HG02885 (cell line): ENCODE measurements around the gene TMTC1.
"Not testable (repeated sequence)": the region's sequence is repeated elsewhere in the genome, so short reads cannot be mapped to it uniquely, and the experiment has no call there.

Experiments used
- ATAC-seq: cut with Tn5 transposase; IDR thresholded peaks from one replicate; pipeline ENCODE4 v1.9.1; 2021; ENCODE audit warnings: mild to moderate bottlenecking; ENCODE audit not compliant: unreplicated experiment, poor library complexity

TMTC1 gene

GRCh38 chr12:29783773-29784666, at the start of gene TMTC1:
Gene TMTC1 (minus strand): TSS chr12:29783942. CDS start chr12:29783751, 191 bp downstream.
- no peak for ATAC-seq

GRCh38 chr12:29831173-29831572, 47.4 kb upstream of the TMTC1 start:
- no peak for ATAC-seq

- no peak for ATAC-seq
These were observed 46.6 kb upstream of the TMTC1 start for GRCh38 chr12:29830391-29830790.

GRCh38 chr12:29818916-29819623, 35.3 kb upstream of the TMTC1 start:
- ATAC-seq: no peak

GRCh38 chr12:29816874-29817725, 33.4 kb upstream of the TMTC1 start:
- no peak for ATAC-seq

GRCh38 chr12:29809616-29810361, 26.0 kb upstream of the TMTC1 start:
- not testable (repeated sequence) for ATAC-seq

- ATAC-seq: no peak
These were observed 23.4 kb upstream of the TMTC1 start for GRCh38 chr12:29807129-29807528.

GRCh38 chr12:29804019-29804418, 20.3 kb upstream of the TMTC1 start:
- ATAC-seq: no peak

- no peak for ATAC-seq
These were observed 15.8 kb upstream of the TMTC1 start for GRCh38 chr12:29799591-29799990.

- ATAC-seq: no peak
These were observed 14.0 kb upstream of the TMTC1 start for GRCh38 chr12:29797565-29798355.

GRCh38 chr12:29796823-29797263, 13.1 kb upstream of the TMTC1 start:
- no peak for ATAC-seq

- ATAC-seq: no peak
These were observed 12.0 kb upstream of the TMTC1 start for GRCh38 chr12:29795715-29796114.

- ATAC-seq: no peak
These were observed 11.1 kb upstream of the TMTC1 start for GRCh38 chr12:29794862-29795261.

GRCh38 chr12:29792853-29793252, 9.1 kb upstream of the TMTC1 start:
- no peak for ATAC-seq

GRCh38 chr12:29792132-29792531, 8.4 kb upstream of the TMTC1 start:
- ATAC-seq: no peak

- no peak for ATAC-seq
These were observed 620 bp downstream of the TMTC1 start for GRCh38 chr12:29782871-29783772.

- peak; percentile 68 for ATAC-seq
These were observed 1.4 kb downstream of the TMTC1 start for GRCh38 chr12:29782285-29782870.
